ENCODE data around the gene LDLRAD3. TPM values are rescaled to one million over a fixed set of nuclear protein-coding genes. Genes with fewer than 3 reads are reported as not detected.

Gene LDLRAD3
- polyA plus RNA-seq, 1 experiment, result 7.8 TPM

DNA sequence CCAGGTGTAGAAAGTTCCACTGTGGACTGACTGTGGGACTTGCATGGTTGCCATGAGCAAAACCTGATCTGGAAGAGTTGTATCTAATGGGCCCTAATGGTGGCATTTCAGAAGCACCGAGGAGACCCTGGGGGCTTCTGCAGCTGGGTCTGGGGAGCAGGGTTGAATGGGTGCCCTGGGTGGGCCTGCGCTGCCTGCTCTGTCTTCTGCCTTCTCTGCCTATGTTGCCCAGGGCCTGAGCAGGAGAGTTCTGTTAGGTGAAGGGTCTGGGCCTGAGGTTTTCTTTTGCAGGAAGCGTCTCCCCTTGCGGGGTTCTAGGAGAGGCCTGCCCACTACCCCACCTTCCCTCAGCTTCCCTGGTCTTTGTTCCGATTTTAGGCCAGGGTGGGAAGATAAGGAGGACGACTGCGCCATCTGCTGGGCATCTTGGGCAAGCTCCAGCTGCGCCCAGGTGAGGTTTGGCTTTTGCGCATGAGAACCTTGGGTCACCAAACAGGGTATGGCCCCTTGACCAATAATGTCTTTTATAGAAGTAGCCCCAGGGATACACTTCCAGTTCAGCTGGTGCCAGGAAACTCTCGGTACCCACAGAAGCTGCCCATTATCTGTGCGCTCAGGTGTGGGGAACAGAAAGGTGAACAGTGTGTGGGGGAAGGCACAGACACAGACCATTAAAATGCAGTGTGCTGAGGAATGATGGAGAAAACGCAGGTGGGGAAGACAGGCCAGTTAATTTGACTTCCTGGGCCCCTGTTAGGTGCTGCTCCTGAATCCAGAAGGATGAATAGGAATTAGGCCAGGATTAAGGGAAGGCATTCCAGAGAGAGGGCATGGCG, 322.1 kb downstream of the LDLRAD3 start:
- Histone ChIP-seq H3K27me3 (ENCODE audit: control insufficient read depth, insufficient read depth, low read length) (peaks cover 8% of the 10 kb centered on the region), H3K4me3 (ENCODE audit: low read depth, low read length) (no peak overlapping the region), H3K27ac (ENCODE audit: low read depth, low read length) (no peak overlapping the region), H3K9me3 (ENCODE audit: control insufficient read depth, insufficient read depth, low read length) (no peaks in the 10 kb centered on the region)
- DNase-seq (ENCODE audit: low read depth, low spot score), result no peak
- ChIA-PET CTCF (interaction anchor here (0.5 to 7.2 kb wide), 30 partner anchors 8 to 1125 kb away, joined by 3 to 94 read pairs (median 3); partner anchors contain the start of gene PRR5L), POLR2A (no interaction called here)
- TF ChIP-seq, protein P1, sequence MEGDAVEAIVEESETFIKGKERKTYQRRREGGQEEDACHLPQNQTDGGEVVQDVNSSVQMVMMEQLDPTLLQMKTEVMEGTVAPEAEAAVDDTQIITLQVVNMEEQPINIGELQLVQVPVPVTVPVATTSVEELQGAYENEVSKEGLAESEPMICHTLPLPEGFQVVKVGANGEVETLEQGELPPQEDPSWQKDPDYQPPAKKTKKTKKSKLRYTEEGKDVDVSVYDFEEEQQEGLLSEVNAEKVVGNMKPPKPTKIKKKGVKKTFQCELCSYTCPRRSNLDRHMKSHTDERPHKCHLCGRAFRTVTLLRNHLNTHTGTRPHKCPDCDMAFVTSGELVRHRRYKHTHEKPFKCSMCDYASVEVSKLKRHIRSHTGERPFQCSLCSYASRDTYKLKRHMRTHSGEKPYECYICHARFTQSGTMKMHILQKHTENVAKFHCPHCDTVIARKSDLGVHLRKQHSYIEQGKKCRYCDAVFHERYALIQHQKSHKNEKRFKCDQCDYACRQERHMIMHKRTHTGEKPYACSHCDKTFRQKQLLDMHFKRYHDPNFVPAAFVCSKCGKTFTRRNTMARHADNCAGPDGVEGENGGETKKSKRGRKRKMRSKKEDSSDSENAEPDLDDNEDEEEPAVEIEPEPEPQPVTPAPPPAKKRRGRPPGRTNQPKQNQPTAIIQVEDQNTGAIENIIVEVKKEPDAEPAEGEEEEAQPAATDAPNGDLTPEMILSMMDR (IDR thresholded peaks at IDR 0.05; ENCODE audit: low read depth, low read length), result peak; percentile 89

DNA sequence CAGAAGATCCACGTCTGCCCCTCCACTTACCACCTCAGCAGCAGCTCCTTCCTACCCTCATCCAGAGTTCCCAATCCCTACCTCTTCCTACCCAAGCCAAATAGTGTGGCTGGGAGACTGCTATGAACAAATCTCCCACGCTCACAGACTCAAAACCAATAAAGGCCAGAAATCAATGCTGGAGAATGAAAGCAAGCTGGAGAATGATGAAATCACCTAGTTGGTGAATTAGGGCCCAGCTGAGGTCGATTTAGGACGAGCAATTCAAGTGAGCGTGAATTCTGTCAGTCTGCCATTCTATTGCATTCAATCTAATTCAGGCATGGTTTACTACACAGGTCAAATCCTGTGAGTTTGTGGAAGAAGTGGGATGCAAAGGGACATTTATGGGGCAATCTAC, 322.9 kb downstream of the LDLRAD3 start:
- TF ChIP-seq, protein P1 (IDR thresholded peaks at IDR 0.05; ENCODE audit: low read depth, low read length), result no peak
- H3K4me3 ChIP-seq (ENCODE audit: low read depth, low read length), result no peak overlapping the region
- peaks cover 5% of the 10 kb centered on the region for H3K27me3 ChIP-seq (ENCODE audit: control insufficient read depth, insufficient read depth, low read length)
- ChIA-PET CTCF (interaction anchor here (0.6 to 7.2 kb wide), 19 partner anchors 8 to 809 kb away, joined by 3 to 94 read pairs (median 8); partner anchors contain the start of gene PRR5L), POLR2A (interaction anchor here (0.6 kb wide), 1 partner anchor 165 kb away, joined by 5 read pairs; no protein-coding TSS in a partner anchor)
- H3K27ac ChIP-seq (ENCODE audit: low read depth, low read length), result no peak overlapping the region
- H3K9me3 ChIP-seq (ENCODE audit: control insufficient read depth, insufficient read depth, low read length), result no peaks in the 10 kb centered on the region
- DNase-seq (ENCODE audit: low read depth, low spot score), result no peak

DNA sequence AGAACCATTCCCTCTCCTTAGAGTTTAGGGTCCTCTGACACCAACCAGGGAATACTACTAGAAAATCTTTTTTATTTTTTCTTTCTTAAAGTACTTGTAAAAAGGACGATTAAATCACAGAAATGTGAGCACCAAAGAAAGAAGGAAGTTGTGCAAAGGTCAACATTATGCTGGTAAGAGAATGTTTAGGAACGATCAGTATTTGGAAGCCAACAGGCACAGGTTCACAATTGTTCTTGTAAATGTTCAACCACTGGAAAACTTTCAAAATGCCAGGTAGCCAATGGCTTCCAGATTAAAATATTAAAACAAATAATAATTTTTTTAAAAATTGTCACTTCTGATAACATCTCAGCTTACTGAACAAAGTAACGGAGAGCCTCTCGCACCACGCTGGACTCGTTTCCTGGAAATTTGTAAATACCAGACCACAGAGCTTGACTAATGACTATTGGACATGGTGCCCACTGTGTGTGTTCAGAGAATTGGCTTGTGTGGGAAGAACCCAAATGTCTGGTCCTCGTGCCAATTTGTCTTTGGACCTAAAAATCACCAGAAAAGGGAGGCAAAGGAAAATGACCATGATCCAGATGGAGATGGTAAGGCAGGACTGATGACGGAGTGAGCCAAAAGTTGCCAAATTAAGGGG, 324.6 kb downstream of the LDLRAD3 start:
- DNase-seq (ENCODE audit: low read depth, low spot score), result no peak
- TF ChIP-seq, protein P1 (IDR thresholded peaks at IDR 0.05; ENCODE audit: low read depth, low read length), result no peak
- POLR2A ChIA-PET, result no interaction called here
- no peak overlapping the region for H3K27ac ChIP-seq (ENCODE audit: low read depth, low read length)
- H3K9me3 ChIP-seq (ENCODE audit: control insufficient read depth, insufficient read depth, low read length), result no peaks in the 10 kb centered on the region
- no peak overlapping the region for H3K4me3 ChIP-seq (ENCODE audit: low read depth, low read length)
- H3K27me3 ChIP-seq (ENCODE audit: control insufficient read depth, insufficient read depth, low read length), result peaks cover 5% of the 10 kb centered on the region
- CTCF ChIA-PET, result interaction anchor here (0.6 to 7.2 kb wide), 10 partner anchors 10 to 781 kb away, joined by 4 to 94 read pairs (median 10); no protein-coding TSS in a partner anchor

DNA sequence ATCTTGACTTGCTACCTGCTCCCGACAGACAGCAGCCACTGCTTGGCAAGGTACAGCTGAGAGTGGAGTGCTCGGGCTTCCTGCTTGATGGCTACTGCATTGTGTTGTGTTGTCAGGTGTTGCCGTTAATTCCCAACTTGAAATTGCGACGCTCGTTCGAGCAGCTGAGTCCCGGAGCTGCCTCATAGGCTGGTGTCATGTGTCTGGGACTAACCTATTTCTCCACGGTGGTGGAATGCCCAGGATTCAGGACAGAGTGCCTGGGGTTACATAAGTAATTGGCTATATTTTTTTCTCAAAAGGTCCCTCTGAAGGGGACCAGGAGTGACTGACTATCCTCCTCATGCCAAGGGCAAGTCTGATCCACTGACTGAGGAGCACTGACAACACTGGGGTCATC, 326.8 kb downstream of the LDLRAD3 start:
- no peaks in the 10 kb centered on the region for H3K27me3 ChIP-seq (ENCODE audit: control insufficient read depth, insufficient read depth, low read length)
- H3K9me3 ChIP-seq (ENCODE audit: control insufficient read depth, insufficient read depth, low read length), result no peaks in the 10 kb centered on the region
- TF ChIP-seq, protein P1 (IDR thresholded peaks at IDR 0.05; ENCODE audit: low read depth, low read length), result no peak
- H3K4me3 ChIP-seq (ENCODE audit: low read depth, low read length), result no peak overlapping the region
- no peak overlapping the region for H3K27ac ChIP-seq (ENCODE audit: low read depth, low read length)
- DNase-seq (ENCODE audit: low read depth, low spot score), result no peak
- ChIA-PET CTCF (interaction anchor here (1.1 kb wide), 1 partner anchor 208 kb away, joined by 3 read pairs; no protein-coding TSS in a partner anchor), POLR2A (no interaction called here)
